Liver (tissue), 9 donors: ENCODE measurements around the gene OR5AK2. TPM values are rescaled to one million over a fixed set of nuclear protein-coding genes. Genes with fewer than 3 reads are reported as not detected.

ENCODE experiments used
- DNase-seq: peaks from one replicate; pipeline ENCODE4 v3.0.0-alpha.2; 2017; ENCODE audit warnings: low spot score
- H3K27ac ChIP-seq, 2 donors: one replicate each; pipeline ENCODE4 v1.7.0; 2013; ENCODE audit warnings: inconsistent platforms in 2 of 2, low read length in 2 of 2, control low read depth in 1 of 2, low read depth in 1 of 2, mild to moderate bottlenecking in 1 of 2
- H3K27me3 ChIP-seq, 4 donors: one replicate each; pipeline versions ENCODE4 v1.6.1 to v1.7.0; 2013; ENCODE audit warnings: low read length in 3 of 4, inconsistent platforms in 1 of 4, mild to moderate bottlenecking in 1 of 4, moderate library complexity in 1 of 4; ENCODE audit not compliant: control insufficient read depth in 4 of 4, insufficient read depth in 4 of 4
- H3K36me3 ChIP-seq, 4 donors: one replicate each; pipeline versions ENCODE4 v1.6.1 to v1.7.0; 2013; ENCODE audit warnings: low read length in 3 of 4, mild to moderate bottlenecking in 3 of 4, low read depth in 1 of 4, moderate library complexity in 1 of 4; ENCODE audit not compliant: control insufficient read depth in 4 of 4, insufficient read depth in 3 of 4
- H3K4me1 ChIP-seq, 4 donors: one replicate each; pipeline versions ENCODE4 v1.6.1 to v1.7.0; 2013; ENCODE audit warnings: low read length in 3 of 4, mild to moderate bottlenecking in 3 of 4, moderate library complexity in 1 of 4; ENCODE audit not compliant: control insufficient read depth in 4 of 4, insufficient read depth in 4 of 4
- H3K4me3 ChIP-seq, 3 donors: one replicate each; pipeline versions ENCODE4 v1.6.1 to v1.7.0; 2013; ENCODE audit warnings: low read length in 3 of 3, control low read depth in 1 of 3, low read depth in 1 of 3, mild to moderate bottlenecking in 1 of 3
- H3K9ac ChIP-seq, 2 donors: one replicate each; pipeline ENCODE4 v1.7.0; 2013; ENCODE audit warnings: low read length in 2 of 2, mild to moderate bottlenecking in 2 of 2, moderate library complexity in 2 of 2, control low read depth in 1 of 2, low read depth in 1 of 2
- H3K9me3 ChIP-seq, 4 donors: one replicate each; pipeline versions ENCODE4 v1.6.1 to v1.7.0; 2013; ENCODE audit warnings: low read length in 3 of 4; ENCODE audit not compliant: control insufficient read depth in 4 of 4
- EGR1 ChIP-seq, 2 donors: IDR thresholded peaks; 2 replicates each; pipeline ENCODE4 v1.6.1; 2016 to 2018; ENCODE audit warnings: antibody characterized with exemption in 2 of 2, low read depth in 2 of 2
- FOXA1 ChIP-seq: IDR thresholded peaks from 2 replicates; pipeline ENCODE4 v1.6.1; 2016; ENCODE audit warnings: antibody characterized with exemption
- HNF4A ChIP-seq, 2 donors: conservative IDR thresholded peaks; 2 replicates each; pipeline ENCODE4 v1.6.1; 2016; ENCODE audit warnings: antibody characterized with exemption in 2 of 2, mild to moderate bottlenecking in 2 of 2
- HNF4G ChIP-seq: IDR thresholded peaks from 2 replicates; pipeline ENCODE4 v1.6.1; 2016; ENCODE audit warnings: antibody characterized with exemption
- JUND ChIP-seq, 2 donors: IDR thresholded peaks; 2 replicates each; pipeline ENCODE4 v1.6.1; 2016; ENCODE audit warnings: antibody characterized with exemption in 2 of 2
- NR2F2 ChIP-seq: IDR thresholded peaks from 2 replicates; pipeline ENCODE4 v1.6.1; 2016; ENCODE audit warnings: antibody characterized with exemption
- RXRA ChIP-seq, 2 donors: IDR thresholded peaks; 2 replicates each; pipeline ENCODE4 v1.6.1; 2017 to 2018; ENCODE audit warnings: antibody characterized with exemption in 2 of 2, mild to moderate bottlenecking in 1 of 2
- SP1 ChIP-seq: IDR thresholded peaks from 2 replicates; pipeline ENCODE4 v1.6.1; 2018; ENCODE audit warnings: antibody characterized with exemption, mild to moderate bottlenecking
- YY1 ChIP-seq: IDR thresholded peaks from 2 replicates; pipeline ENCODE4 v1.6.1; 2016; ENCODE audit warnings: antibody characterized with exemption, mild to moderate bottlenecking
- WGBS: extraction: QIAGEN DNeasy Blood & Tissue Kit; methylation state at CpG from one replicate; pipeline ENCODE4 v1.1.7; 2013; 5-methylcytosine and 5-hydroxymethylcytosine counted together
- polyA plus RNA-seq, 2 donors: library from polyadenylated mRNA; stranded (reverse) in 1 of 2; unstranded in 1 of 2; fragments of 200-250 nt in 1 of 2; fragments of >200 nt in 1 of 2; fragmentation: Nextera tagmentation in 1 of 2; extraction: Ambion mirVana in 1 of 2; gene quantifications; one replicate each; pipeline versions ENCODE4 v1.2.1 to v1.2.3, GENCODE V29; 2013 to 2015
- total RNA-seq, 2 donors: library from RNA; depleted of rRNA; stranded (reverse); fragments of >200 nt; gene quantifications; one replicate each; pipeline ENCODE4 v1.2.3, GENCODE V29; 2014
- TF ChIP-seq, protein P1 (sequence below): IDR thresholded peaks from 2 replicates; pipeline ENCODE4 v1.6.1; 2016; ENCODE audit warnings: antibody characterized with exemption
- TF ChIP-seq, protein P2 (sequence below): IDR thresholded peaks from 2 replicates; pipeline ENCODE4 v1.6.1; 2016; ENCODE audit warnings: antibody characterized with exemption, mild to moderate bottlenecking
- donor health status: healthy.
- donor health status: healthy.
- donor health status: healthy.
- donor health status: healthy.
- donor health status: healthy.

OR5AK2 gene
- total and polyA plus RNA-seq, 4 donors: not detected

DNA sequence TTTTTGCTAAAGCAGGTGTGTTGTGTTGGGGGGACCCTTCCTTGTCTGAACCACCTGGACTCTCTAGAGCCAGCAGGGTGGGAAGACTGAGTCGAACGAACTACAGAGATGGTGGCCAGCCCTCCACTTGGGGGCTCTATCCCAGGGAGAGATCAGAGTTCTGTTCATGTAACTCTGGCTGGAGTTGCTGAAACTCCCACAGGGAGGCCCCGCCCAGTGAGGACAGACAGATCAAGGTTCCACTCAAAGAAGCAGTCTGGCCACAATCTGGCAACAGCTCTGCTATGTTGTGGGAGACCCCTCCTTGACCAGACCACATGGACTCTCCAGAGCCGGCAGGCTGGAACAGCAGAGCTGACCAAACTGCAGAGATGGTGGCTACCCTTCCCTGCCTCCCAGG, 20.2 kb upstream of the OR5AK2 start:
- H3K4me1 ChIP-seq: no peaks in the 10 kb centered on the region
- no peaks in the 10 kb centered on the region for H3K36me3 ChIP-seq
- H3K9ac ChIP-seq: no peak overlapping the region
- peaks cover 0 to 5% (median 0%) of the 10 kb centered on the region in 4 donors for H3K9me3 ChIP-seq
- no peak overlapping the region for H3K27ac ChIP-seq
- 64% methylated on average over 4 of the region's 4 CpGs for WGBS
- no peaks in the 10 kb centered on the region for H3K27me3 ChIP-seq
- H3K4me3 ChIP-seq: no peak overlapping the region
- no peak for DNase-seq
- TF ChIP-seq NR2F2 (no peak), RXRA (IDR thresholded peaks at IDR 0.05) (no peak), HNF4A (conservative IDR thresholded peaks at IDR 0.05) (no peak), HNF4G (no peak), EGR1 (IDR thresholded peaks at IDR 0.05; ENCODE audit: low read depth in 2 of 2) (no peak), SP1 (no peak), FOXA1 (no peak), YY1 (no peak)
- TF ChIP-seq, protein P1, sequence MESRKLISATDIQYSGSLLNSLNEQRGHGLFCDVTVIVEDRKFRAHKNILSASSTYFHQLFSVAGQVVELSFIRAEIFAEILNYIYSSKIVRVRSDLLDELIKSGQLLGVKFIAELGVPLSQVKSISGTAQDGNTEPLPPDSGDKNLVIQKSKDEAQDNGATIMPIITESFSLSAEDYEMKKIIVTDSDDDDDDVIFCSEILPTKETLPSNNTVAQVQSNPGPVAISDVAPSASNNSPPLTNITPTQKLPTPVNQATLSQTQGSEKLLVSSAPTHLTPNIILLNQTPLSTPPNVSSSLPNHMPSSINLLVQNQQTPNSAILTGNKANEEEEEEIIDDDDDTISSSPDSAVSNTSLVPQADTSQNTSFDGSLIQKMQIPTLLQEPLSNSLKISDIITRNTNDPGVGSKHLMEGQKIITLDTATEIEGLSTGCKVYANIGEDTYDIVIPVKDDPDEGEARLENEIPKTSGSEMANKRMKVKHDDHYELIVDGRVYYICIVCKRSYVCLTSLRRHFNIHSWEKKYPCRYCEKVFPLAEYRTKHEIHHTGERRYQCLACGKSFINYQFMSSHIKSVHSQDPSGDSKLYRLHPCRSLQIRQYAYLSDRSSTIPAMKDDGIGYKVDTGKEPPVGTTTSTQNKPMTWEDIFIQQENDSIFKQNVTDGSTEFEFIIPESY: no peak
- TF ChIP-seq, protein P2, sequence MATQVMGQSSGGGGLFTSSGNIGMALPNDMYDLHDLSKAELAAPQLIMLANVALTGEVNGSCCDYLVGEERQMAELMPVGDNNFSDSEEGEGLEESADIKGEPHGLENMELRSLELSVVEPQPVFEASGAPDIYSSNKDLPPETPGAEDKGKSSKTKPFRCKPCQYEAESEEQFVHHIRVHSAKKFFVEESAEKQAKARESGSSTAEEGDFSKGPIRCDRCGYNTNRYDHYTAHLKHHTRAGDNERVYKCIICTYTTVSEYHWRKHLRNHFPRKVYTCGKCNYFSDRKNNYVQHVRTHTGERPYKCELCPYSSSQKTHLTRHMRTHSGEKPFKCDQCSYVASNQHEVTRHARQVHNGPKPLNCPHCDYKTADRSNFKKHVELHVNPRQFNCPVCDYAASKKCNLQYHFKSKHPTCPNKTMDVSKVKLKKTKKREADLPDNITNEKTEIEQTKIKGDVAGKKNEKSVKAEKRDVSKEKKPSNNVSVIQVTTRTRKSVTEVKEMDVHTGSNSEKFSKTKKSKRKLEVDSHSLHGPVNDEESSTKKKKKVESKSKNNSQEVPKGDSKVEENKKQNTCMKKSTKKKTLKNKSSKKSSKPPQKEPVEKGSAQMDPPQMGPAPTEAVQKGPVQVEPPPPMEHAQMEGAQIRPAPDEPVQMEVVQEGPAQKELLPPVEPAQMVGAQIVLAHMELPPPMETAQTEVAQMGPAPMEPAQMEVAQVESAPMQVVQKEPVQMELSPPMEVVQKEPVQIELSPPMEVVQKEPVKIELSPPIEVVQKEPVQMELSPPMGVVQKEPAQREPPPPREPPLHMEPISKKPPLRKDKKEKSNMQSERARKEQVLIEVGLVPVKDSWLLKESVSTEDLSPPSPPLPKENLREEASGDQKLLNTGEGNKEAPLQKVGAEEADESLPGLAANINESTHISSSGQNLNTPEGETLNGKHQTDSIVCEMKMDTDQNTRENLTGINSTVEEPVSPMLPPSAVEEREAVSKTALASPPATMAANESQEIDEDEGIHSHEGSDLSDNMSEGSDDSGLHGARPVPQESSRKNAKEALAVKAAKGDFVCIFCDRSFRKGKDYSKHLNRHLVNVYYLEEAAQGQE: no peak

DNA sequence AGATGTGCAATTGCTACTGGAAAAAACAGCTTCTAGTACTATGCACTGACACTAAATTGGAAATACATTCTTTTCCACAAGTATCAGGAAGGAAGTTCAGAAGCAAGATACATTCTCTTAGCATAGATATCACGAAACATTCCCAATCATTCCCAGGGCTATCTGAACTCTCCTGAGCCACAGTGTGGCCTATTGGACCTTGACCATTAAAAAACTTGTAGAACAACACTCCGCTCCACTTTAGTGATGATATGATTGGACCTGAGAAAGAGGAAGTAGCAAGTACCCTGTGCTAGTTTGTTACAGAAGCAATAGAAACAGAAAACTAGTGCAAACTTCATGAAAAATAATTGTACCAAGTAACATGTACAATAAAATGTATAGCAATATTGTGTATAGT, 11.4 kb upstream of the OR5AK2 start:
- Histone ChIP-seq H3K4me3 (no peak overlapping the region), H3K4me1 (no peaks in the 10 kb centered on the region), H3K27me3 (no peaks in the 10 kb centered on the region), H3K9ac (no peak overlapping the region), H3K9me3 (peaks cover 0 to 1% (median 0%) of the 10 kb centered on the region in 4 donors), H3K27ac (no peak overlapping the region), H3K36me3 (no peaks in the 10 kb centered on the region)
- DNase-seq: no peak
- WGBS: 57% methylated on average over 2 of the region's 2 CpGs
- no peak for TF ChIP-seq EGR1 (IDR thresholded peaks at IDR 0.05; ENCODE audit: low read depth in 2 of 2)
- no peak for TF ChIP-seq FOXA1
- TF ChIP-seq YY1: no peak
- no peak for TF ChIP-seq JUND (IDR thresholded peaks at IDR 0.05)
- TF ChIP-seq HNF4G: no peak
- TF ChIP-seq, protein P2: no peak
